WI38 (cell line): ENCODE results near the gene LUC7L2.

ENCODE experiments used
- H3K4me3 ChIP-seq: 2 replicates; pipeline ENCODE4 v1.5.1; 2011; ENCODE audit warnings: low read depth, mild to moderate bottlenecking, control low read depth, low read length
- CTCF ChIP-seq: IDR thresholded peaks from 2 replicates; pipeline ENCODE4 v1.5.1; 2012; ENCODE audit warnings: low read depth, mild to moderate bottlenecking, control low read depth, low read length

The LUC7L2 gene

DNA sequence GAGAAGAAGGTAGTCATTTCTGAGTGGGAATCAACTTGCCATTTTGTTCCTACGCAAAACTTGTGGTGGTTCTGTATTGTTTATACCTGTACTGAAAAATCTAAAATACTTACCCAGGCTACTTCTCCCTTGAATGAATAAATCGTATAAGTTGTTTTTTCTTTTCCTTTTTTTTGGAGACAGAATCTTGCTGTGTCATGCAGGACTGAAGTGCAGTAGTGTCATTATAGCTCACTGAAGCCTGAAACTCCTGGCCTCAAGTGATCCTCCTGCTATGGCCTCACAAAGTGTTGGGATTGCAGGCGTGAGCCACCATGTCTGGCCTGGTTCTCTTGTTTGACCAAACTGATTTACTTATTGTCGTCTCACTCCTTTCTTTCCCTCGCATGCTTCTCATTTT is 27.9 kb downstream of the LUC7L2 start:
- H3K4me3 ChIP-seq: no peak overlapping the region
- no peak for TF ChIP-seq CTCF

GRCh38 chr7:139389091-139389490 is 29.4 kb downstream of the LUC7L2 start:
- no peak overlapping the region for H3K4me3 ChIP-seq
- no peak for TF ChIP-seq CTCF

DNA sequence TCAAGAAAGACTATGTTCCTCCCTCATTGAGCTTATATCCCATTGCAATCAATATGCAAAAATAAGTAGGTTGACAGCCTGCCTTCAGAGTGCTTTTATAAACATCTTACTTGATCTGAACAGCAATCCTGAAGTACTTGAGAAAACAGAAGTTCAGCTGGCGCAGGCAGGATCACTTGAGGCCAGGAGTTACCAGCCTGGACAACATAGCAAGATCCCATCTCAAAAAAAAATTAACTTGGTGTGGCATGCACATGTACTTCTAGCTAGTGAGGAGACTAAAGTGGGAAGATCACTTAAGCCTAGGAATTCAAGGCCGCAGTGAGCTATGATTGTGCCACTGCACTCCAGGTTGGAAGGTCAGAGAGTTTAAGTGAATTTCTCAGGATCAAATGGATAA is 30.1 kb downstream of the LUC7L2 start:
- no peak for TF ChIP-seq CTCF
- no peak overlapping the region for H3K4me3 ChIP-seq

GRCh38 chr7:139393621-139394211 is 34.0 kb downstream of the LUC7L2 start:
- no peak overlapping the region for H3K4me3 ChIP-seq
- TF ChIP-seq CTCF: no peak

GRCh38 chr7:139394540-139394939 is 34.8 kb downstream of the LUC7L2 start:
- no peak for TF ChIP-seq CTCF
- no peak overlapping the region for H3K4me3 ChIP-seq

DNA sequence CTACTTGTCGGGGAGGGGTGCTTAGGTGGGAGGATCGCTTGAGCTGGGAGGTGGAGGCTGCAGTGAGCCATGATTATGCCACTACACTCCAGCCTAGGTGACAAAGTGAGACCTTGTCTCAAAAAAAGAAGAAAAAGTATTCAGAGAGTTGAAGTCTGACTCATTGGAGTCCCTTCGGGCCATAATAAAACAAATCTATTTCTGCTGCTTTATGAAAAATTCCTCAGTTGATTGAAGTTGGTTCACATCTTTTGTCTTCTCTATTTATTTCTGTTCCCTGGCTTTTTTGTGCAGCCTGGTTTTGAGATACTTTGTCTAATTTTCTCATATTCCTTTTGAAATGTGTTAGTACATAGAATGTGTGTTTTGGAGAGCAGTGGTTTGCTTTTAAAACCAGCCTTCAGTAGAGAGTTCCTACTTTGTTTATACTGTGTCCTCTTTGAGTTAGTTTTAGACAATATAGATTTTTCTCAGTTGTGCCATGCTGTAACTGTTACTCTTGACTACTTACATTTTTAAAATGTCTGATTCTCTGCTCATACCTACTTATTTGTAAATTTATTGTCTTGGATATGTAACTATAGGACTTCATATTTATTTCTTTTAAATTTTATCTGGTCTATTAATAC is 36.7 kb downstream of the LUC7L2 start:
- H3K4me3 ChIP-seq: no peak overlapping the region
- no peak for TF ChIP-seq CTCF

DNA sequence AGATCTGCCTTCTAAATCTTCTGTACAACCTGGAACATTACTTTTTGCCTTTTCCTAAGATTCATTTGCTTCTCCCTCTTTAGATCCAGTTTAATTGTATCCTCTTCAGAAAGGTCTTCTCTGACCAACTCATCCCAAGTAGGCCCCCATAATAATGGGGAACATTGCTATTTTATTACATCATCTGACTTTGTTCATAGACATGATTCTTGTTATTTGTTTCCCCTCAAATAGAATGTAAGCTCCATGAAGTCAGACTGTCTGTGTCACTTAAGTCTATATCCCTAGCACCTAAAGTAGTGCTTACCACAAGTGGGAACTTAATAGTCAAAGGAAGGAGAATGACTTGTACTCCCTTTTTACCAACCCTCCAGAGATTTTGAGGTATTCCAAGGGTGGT is 37.5 kb downstream of the LUC7L2 start:
- no peak overlapping the region for H3K4me3 ChIP-seq
- no peak for TF ChIP-seq CTCF
